HCT116 (cell line): ENCODE measurements around the gene TTC39C. TPM values are rescaled to one million over a fixed set of nuclear protein-coding genes. Genes with fewer than 3 reads are reported as not detected.

Experiments
- ATAC-seq: fragments of 200-7000 bp; cut with Tn5 transposase; 2 replicates; pipeline ENCODE4 v1.9.1; 2020; ENCODE audit warnings: mild to moderate bottlenecking, moderate library complexity
- BruUV-seq: library from RNA; stranded (reverse); fragments of 400-500 nt; replicated peaks from 2 replicates; lab custom pipeline; 2021; lab: Mats Ljungman, UMichigan
- CTCF ChIA-PET: fragments of 300-600 bp; sonication (Branson Sonifier 250); formaldehyde crosslinking; loops from one replicate; lab custom pipeline; 2021; ENCODE audit warnings: antibody characterized with exemption; lab: Charles Lee
- POLR2A ChIA-PET: fragments of 300-600, 350-600 bp; sonication (Branson Sonifier 250); formaldehyde crosslinking; loops from one replicate; lab custom pipeline; 2021; ENCODE audit warnings: antibody characterized with exemption; lab: Charles Lee
- RAD21 ChIA-PET, 2 experiments: fragments of 300-600 bp; sonication (Branson Sonifier 250); formaldehyde crosslinking; loops; one replicate each; lab custom pipeline; 2023; ENCODE audit warnings: low total read pairs in 2 of 2; ENCODE audit not compliant: uncharacterized antibody in 2 of 2, unreplicated experiment in 2 of 2, low non-redundant PET in 1 of 2; lab: Charles Lee
- DNase-seq: peaks from one replicate; pipeline ENCODE4 v3.0.0-alpha.2; 2010; ENCODE audit warnings: low read depth, low spot score
- H2AFZ ChIP-seq: fragments of 200-600 bp; shearing (Covaris generic), sonication (generic); 2 replicates; pipeline ENCODE4 v1.6.1; 2017; ENCODE audit warnings: low read depth, mixed run types, mixed read lengths, antibody characterized with exemption, low read length; ENCODE audit not compliant: poor library complexity, severe bottlenecking
- H3K27ac ChIP-seq: 2 replicates; pipeline ENCODE4 v1.5.1; 2012; ENCODE audit warnings: low read depth, low read length
- H3K27me3 ChIP-seq: fragments of 200-600 bp; sonication (generic); 2 replicates; pipeline ENCODE4 v1.6.1; 2016; ENCODE audit warnings: mixed run types, low read length, mixed read lengths; ENCODE audit not compliant: insufficient read depth
- H3K36me3 ChIP-seq, 2 experiments: fragments of 200-500 bp in 1 of 2; fragments of 200-600 bp in 1 of 2; sonication (Bioruptor generic) in 1 of 2; sonication (generic) in 1 of 2; 2 replicates each; pipeline versions ENCODE4 v1.5.1 to v1.6.1; 2014 to 2016; ENCODE audit warnings: low read length in 2 of 2, inconsistent platforms in 1 of 2, mixed read lengths in 1 of 2, mixed run types in 1 of 2; ENCODE audit not compliant: insufficient read depth in 2 of 2, control insufficient read depth in 1 of 2
- H3K4me1 ChIP-seq, 2 experiments: fragments of 200-600 bp in 1 of 2; sonication (generic) in 1 of 2; 2 replicates each; pipeline versions ENCODE4 v1.5.1 to v1.6.1; 2012 to 2017; ENCODE audit warnings: low read length in 2 of 2, inconsistent platforms in 1 of 2, mild to moderate bottlenecking in 1 of 2, mixed read lengths in 1 of 2, mixed run types in 1 of 2, moderate library complexity in 1 of 2; ENCODE audit not compliant: insufficient read depth in 2 of 2, control insufficient read depth in 1 of 2
- H3K4me2 ChIP-seq: fragments of 200-600 bp; sonication (generic); 2 replicates; pipeline ENCODE4 v1.6.1; 2017; ENCODE audit warnings: mixed run types, low read length, mixed read lengths
- H3K4me3 ChIP-seq, 2 experiments: fragments of 200-600 bp in 1 of 2; sonication (generic) in 1 of 2; replicated peaks in 1 of 2; 2 replicates each; pipeline ENCODE4 v1.5.1; 2011 to 2016; ENCODE audit warnings: low read length in 2 of 2, control low read depth in 1 of 2, low read depth in 1 of 2, mild to moderate bottlenecking in 1 of 2, mixed read lengths in 1 of 2, mixed run types in 1 of 2
- H3K79me2 ChIP-seq: fragments of 200-600 bp; sonication (generic); 2 replicates; pipeline ENCODE4 v1.6.1; 2017; ENCODE audit warnings: mild to moderate bottlenecking, mixed run types, low read length, moderate library complexity, mixed read lengths; ENCODE audit not compliant: insufficient read depth
- H3K9ac ChIP-seq: fragments of 200-600 bp; sonication (generic); 2 replicates; pipeline ENCODE4 v1.6.1; 2016; ENCODE audit warnings: low read length, mixed read lengths
- H3K9me2 ChIP-seq: fragments of 200-600 bp; sonication (generic), shearing (Covaris generic); 2 replicates; pipeline ENCODE4 v1.6.1; 2017; ENCODE audit warnings: mixed run types, mild to moderate bottlenecking, moderate library complexity; ENCODE audit not compliant: insufficient read depth
- H3K9me3 ChIP-seq, 2 experiments: fragments of 200-500 bp in 1 of 2; fragments of 200-600 bp in 1 of 2; sonication (Bioruptor generic) in 1 of 2; sonication (generic) in 1 of 2; 2 replicates each; pipeline ENCODE4 v1.6.1; 2014 to 2017; ENCODE audit warnings: low read length in 2 of 2, mixed read lengths in 2 of 2, inconsistent platforms in 1 of 2, low read depth in 1 of 2, mild to moderate bottlenecking in 1 of 2, mixed run types in 1 of 2, moderate library complexity in 1 of 2; ENCODE audit not compliant: control insufficient read depth in 1 of 2, insufficient read depth in 1 of 2
- H4K20me1 ChIP-seq: fragments of 200-600 bp; sonication (generic), shearing (Covaris generic); 2 replicates; pipeline ENCODE4 v1.6.1; 2017; ENCODE audit warnings: mixed run types, mild to moderate bottlenecking, moderate library complexity; ENCODE audit not compliant: insufficient read depth
- CBX3 ChIP-seq: IDR thresholded peaks from 2 replicates; pipeline ENCODE4 v1.6.1; 2012; ENCODE audit warnings: low read depth
- CEBPB ChIP-seq: IDR thresholded peaks from 2 replicates; pipeline ENCODE4 v1.6.1; 2012; ENCODE audit warnings: low read depth
- EGR1 ChIP-seq: IDR thresholded peaks from 2 replicates; pipeline ENCODE4 v1.6.1; 2012; ENCODE audit warnings: low read depth
- EZH2 ChIP-seq: fragments of 200-600 bp; sonication (generic); IDR thresholded peaks from 2 replicates; pipeline ENCODE4 v1.6.1; 2017; ENCODE audit warnings: antibody characterized with exemption, mixed run types
- FOSL1 ChIP-seq: IDR thresholded peaks from 2 replicates; pipeline ENCODE4 v1.6.1; 2012; ENCODE audit warnings: low read depth
- JUND ChIP-seq: IDR thresholded peaks from 2 replicates; pipeline ENCODE4 v1.6.1; 2012
- MAX ChIP-seq: IDR thresholded peaks from 2 replicates; pipeline ENCODE4 v1.6.1; 2012
- SP1 ChIP-seq: IDR thresholded peaks from 2 replicates; pipeline ENCODE4 v1.6.1; 2012; ENCODE audit warnings: low read depth
- SRF ChIP-seq: IDR thresholded peaks from 2 replicates; pipeline ENCODE4 v1.6.1; 2012; ENCODE audit warnings: low read depth
- TCF7L2 ChIP-seq: IDR thresholded peaks from 2 replicates; pipeline ENCODE4 v1.7.0; 2011; ENCODE audit warnings: borderline replicate concordance, inconsistent platforms; ENCODE audit not compliant: insufficient read depth, insufficient read length; ENCODE audit errors: extremely low read depth
- YY1 ChIP-seq: IDR thresholded peaks from 2 replicates; pipeline ENCODE4 v1.6.1; 2011; ENCODE audit warnings: low read length, low read depth, moderate library complexity, mild to moderate bottlenecking; ENCODE audit not compliant: insufficient replicate concordance; ENCODE audit errors: extremely low read depth
- ZBTB33 ChIP-seq: IDR thresholded peaks from 2 replicates; pipeline ENCODE4 v1.6.1; 2011; ENCODE audit warnings: mild to moderate bottlenecking, low read length, moderate library complexity; ENCODE audit not compliant: insufficient replicate concordance; ENCODE audit errors: extremely low read depth
- ZNF274 ChIP-seq: fragments of 200-500 bp; sonication (Bioruptor generic); IDR thresholded peaks from 2 replicates; pipeline ENCODE4 v1.6.1; 2014; ENCODE audit warnings: mild to moderate bottlenecking, low read depth, low read length, inconsistent platforms
- intact Hi-C: fragments of 100-400 bp; cut with micrococcal nuclease; formaldehyde crosslinking; loops from 2 replicates; pipeline ENCODE4 v1.10.0; 2022
- total RNA-seq: library from RNA; stranded (reverse); gene quantifications from one replicate; pipeline ENCODE4 v1.2.1, GENCODE V29; 2021; ENCODE audit not compliant: unreplicated experiment
- TF ChIP-seq, protein P1 (sequence below), 3 experiments: fragments of 200-600 bp in 1 of 3; sonication (generic) in 1 of 3; IDR thresholded peaks in 2 of 3; conservative IDR thresholded peaks in 1 of 3; 2 replicates each; pipeline ENCODE4 v1.5.1; 2012 to 2017; ENCODE audit warnings: low read depth in 2 of 3, low read length in 2 of 3, antibody characterized with exemption in 1 of 3, borderline replicate concordance in 1 of 3, control low read depth in 1 of 3, mild to moderate bottlenecking in 1 of 3, mixed read lengths in 1 of 3, mixed run types in 1 of 3, moderate library complexity in 1 of 3; ENCODE audit not compliant: insufficient read depth in 1 of 3

The TTC39C gene
- total RNA-seq, 1 experiment from 2014 or later = 24.8 TPM

GRCh38 chr18:24177499-24178133 lies 163.1 kb downstream of the TTC39C start:
- Histone ChIP-seq H3K79me2 (no peaks in the 10 kb centered on the region), H3K9ac (no peak overlapping the region), H3K9me2 (no peaks in the 10 kb centered on the region), H3K27me3 (no peaks in the 10 kb centered on the region), H3K4me2 (no peak overlapping the region), H3K36me3 (no peaks in the 10 kb centered on the region), H3K9me3 (no peaks in the 10 kb centered on the region), H3K4me1 (peaks cover 0 to 15% of the 10 kb centered on the region in 2 experiments; a peak in 2 of 4 replicates)
- POLR2A ChIA-PET = no interaction called here
- no TSS peak for BruUV-seq
- no peak for DNase-seq
- ATAC-seq = no peak
- intact Hi-C loops = loop anchor here (1.0 to 5.0 kb wide), 3 partner anchors 95 to 312 kb away; no protein-coding TSS in a partner anchor
- TF ChIP-seq MAX = no peak
- no peak for TF ChIP-seq EGR1
- no peak for TF ChIP-seq SRF
- no peak for TF ChIP-seq SP1
- no peak for TF ChIP-seq CEBPB
- no peak for TF ChIP-seq EZH2
- TF ChIP-seq JUND = no peak
- no peak for TF ChIP-seq TCF7L2
- no peak for TF ChIP-seq CBX3
- no peak for TF ChIP-seq ZNF274
- no peak for TF ChIP-seq ZBTB33
- TF ChIP-seq, protein P1, sequence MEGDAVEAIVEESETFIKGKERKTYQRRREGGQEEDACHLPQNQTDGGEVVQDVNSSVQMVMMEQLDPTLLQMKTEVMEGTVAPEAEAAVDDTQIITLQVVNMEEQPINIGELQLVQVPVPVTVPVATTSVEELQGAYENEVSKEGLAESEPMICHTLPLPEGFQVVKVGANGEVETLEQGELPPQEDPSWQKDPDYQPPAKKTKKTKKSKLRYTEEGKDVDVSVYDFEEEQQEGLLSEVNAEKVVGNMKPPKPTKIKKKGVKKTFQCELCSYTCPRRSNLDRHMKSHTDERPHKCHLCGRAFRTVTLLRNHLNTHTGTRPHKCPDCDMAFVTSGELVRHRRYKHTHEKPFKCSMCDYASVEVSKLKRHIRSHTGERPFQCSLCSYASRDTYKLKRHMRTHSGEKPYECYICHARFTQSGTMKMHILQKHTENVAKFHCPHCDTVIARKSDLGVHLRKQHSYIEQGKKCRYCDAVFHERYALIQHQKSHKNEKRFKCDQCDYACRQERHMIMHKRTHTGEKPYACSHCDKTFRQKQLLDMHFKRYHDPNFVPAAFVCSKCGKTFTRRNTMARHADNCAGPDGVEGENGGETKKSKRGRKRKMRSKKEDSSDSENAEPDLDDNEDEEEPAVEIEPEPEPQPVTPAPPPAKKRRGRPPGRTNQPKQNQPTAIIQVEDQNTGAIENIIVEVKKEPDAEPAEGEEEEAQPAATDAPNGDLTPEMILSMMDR (IDR thresholded peaks at IDR 0.05 in 2 of 3, conservative IDR thresholded peaks at IDR 0.05 in 1 of 3; ENCODE audit: borderline replicate concordance in 1 of 3, insufficient read depth in 1 of 3, low read depth in 2 of 3, low read length in 2 of 3) = no peak
- no peak for TF ChIP-seq FOSL1
- no peak for TF ChIP-seq YY1
- TF ChIP-seq, all 23 proteins: peak for 0
- no peak overlapping the region for H2AFZ ChIP-seq
- ChIA-PET RAD21 (interaction anchor here in 1 of 2 experiments (1.2 kb wide), 1 partner anchor 35 kb away, joined by 4 read pairs; no protein-coding TSS in a partner anchor), CTCF (interaction anchor here (0.7 to 4.0 kb wide), 8 partner anchors 11 to 312 kb away, joined by 3 to 53 read pairs (median 8); partner anchors contain the start of gene OSBPL1A)
- H3K27ac ChIP-seq = no peak overlapping the region
- H3K4me3 ChIP-seq = no peak overlapping the region
- no peaks in the 10 kb centered on the region; the same call in 1 of the 2 replicates for H4K20me1 ChIP-seq
